A549 treated with DMSO at 1 μM for 4 hours (cell line): ENCODE measurements around the gene FTH1. TPM values are rescaled to one million over a fixed set of nuclear protein-coding genes. Genes with fewer than 3 reads are reported as not detected.

ENCODE experiments used
- total RNA-seq: library from RNA; stranded (reverse); fragments of 200-300 nt; extraction: Qiagen RNA extraction; gene quantifications from 5 replicates; pipeline ENCODE4 v1.2.3, GENCODE V29; 2022; ENCODE audit warnings: low read depth

FTH1 gene
- 8,240 to 18,597 TPM (median 15,839 TPM) in 5 replicates for total RNA-seq

GRCh38 chr11:61967116-61967923, at the start of gene FTH1:
Gene FTH1 (minus strand): TSS chr11:61967634. CDS start chr11:61967425, 209 bp downstream.

GRCh38 chr11:61950035-61950547, 17.3 kb downstream of the FTH1 start, which contains the start of gene BEST1:
Gene BEST1 (plus strand): TSS chr11:61950351. CDS start chr11:61951807, 1,456 bp downstream.

DNA sequence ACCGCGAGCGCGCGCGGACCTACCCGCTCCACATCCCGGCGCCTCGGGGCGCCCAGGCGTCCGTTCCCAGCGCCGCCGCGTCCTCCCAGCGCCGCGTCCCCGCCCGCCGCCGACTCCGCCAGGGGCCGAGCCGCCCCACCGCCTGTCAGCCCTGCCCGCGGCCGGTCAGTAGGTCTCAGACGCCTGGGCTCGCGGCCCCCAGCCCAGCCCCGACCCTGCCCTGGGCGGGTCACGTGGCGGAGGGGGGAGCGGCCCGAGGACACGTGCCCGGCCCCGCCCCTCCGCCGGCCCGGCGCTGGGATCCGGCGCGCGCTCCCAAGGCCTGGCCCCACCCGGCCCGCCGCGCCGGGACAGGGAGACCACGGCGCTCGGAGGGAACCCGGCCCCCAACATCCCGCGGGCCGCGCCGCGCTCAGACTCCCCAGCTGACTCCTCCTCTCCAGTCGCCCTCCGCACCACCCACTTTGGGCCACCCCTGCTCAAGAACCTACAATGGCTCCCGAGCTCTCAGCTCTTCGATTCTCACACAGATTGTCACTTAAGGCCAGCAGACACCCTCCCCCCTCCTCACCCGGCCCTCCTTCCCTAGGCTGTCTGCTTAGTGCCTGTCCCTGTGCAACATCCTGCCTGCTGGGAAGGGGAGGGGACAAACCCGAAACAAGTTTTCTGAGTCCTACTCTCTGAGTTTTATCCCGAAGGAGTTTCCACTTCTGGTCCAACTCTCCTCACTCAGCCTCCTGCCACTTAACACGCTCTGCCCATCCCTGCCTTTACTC, 49.9 kb downstream of the FTH1 start, which contains the start of gene RAB3IL1:
Gene RAB3IL1 (minus strand): TSS at position 233 of the 776 bp plus-strand sequence. CDS start 199 bp downstream, at position 34.

Other genes with a start within 250 kb of the FTH1 start
- gene MYRF, start 215.0 kb downstream of the FTH1 start, total RNA-seq = 16.3 to 22.1 TPM (median 20.9 TPM) in 5 replicates
- 200 to 282 TPM (median 216 TPM) in 5 replicates for gene TMEM258, start 175.0 kb downstream of the FTH1 start, total RNA-seq
- gene FEN1, start 174.7 kb downstream of the FTH1 start, total RNA-seq = 105 to 115 TPM (median 109 TPM) in 5 replicates
- gene FADS1, start 150.6 kb downstream of the FTH1 start, total RNA-seq = 126 to 169 TPM (median 143 TPM) in 5 replicates
- 259 to 325 TPM (median 293 TPM) in 5 replicates for gene FADS2, start 139.3 kb downstream of the FTH1 start, total RNA-seq
- gene FADS3, start 76.1 kb downstream of the FTH1 start, total RNA-seq = 37.3 to 56.8 TPM (median 48.5 TPM) in 5 replicates
- 9.9 to 13.9 TPM (median 10.2 TPM) in 5 replicates for gene RAB3IL1, start 50.1 kb downstream of the FTH1 start, total RNA-seq
- 2.2 to 7.4 TPM (median 4.6 TPM) in 5 replicates for gene BEST1, start 17.3 kb downstream of the FTH1 start, total RNA-seq
- 47.0 to 68.1 TPM (median 62.1 TPM) in 5 replicates for gene INCENP, start 156.4 kb upstream of the FTH1 start, total RNA-seq
- not detected in 5 replicates for gene SCGB1D1, start 222.6 kb upstream of the FTH1 start, total RNA-seq
- gene SCGB2A1, start 241.0 kb upstream of the FTH1 start, total RNA-seq = not detected in 5 replicates